22Rv1 (cell line): ENCODE results near the gene BCAT1.

ENCODE experiments used
- H3K27ac ChIP-seq: fragments of 450-650 bp; 2 replicates; pipeline ENCODE4 v1.5.1; 2017
- CTCF ChIP-seq: fragments of 450-650 bp; IDR thresholded peaks from 2 replicates; pipeline ENCODE4 v1.5.1; 2017; ENCODE audit warnings: mild to moderate bottlenecking
- ZFX ChIP-seq: fragments of 450-650 bp; IDR thresholded peaks from 2 replicates; pipeline ENCODE4 v1.6.1; 2017; ENCODE audit warnings: antibody characterized with exemption, borderline replicate concordance

Gene BCAT1

GRCh38 chr12:24791622-24792021 is 157.3 kb downstream of the BCAT1 start:
- H3K27ac ChIP-seq: no peak overlapping the region
- TF ChIP-seq ZFX: no peak
- TF ChIP-seq CTCF: no peak

- TF ChIP-seq CTCF (no peak), ZFX (no peak)
These were observed 160.0 kb downstream of the BCAT1 start for GRCh38 chr12:24788886-24789285.

GRCh38 chr12:24780697-24781368 is 168.1 kb downstream of the BCAT1 start:
- TF ChIP-seq CTCF (peak; percentile 53), ZFX (no peak)
- H3K27ac ChIP-seq: no peak overlapping the region

More at GRCh38 chr12:24788886-24789285, 160.0 kb downstream of the BCAT1 start:
- H3K27ac ChIP-seq: no peak overlapping the region

GRCh38 chr12:24778486-24779304 is 170.2 kb downstream of the BCAT1 start:
- H3K27ac ChIP-seq: no peak overlapping the region
- TF ChIP-seq CTCF: peak; percentile 62
- no peak for TF ChIP-seq ZFX

- H3K27ac ChIP-seq: no peak overlapping the region
- TF ChIP-seq CTCF (no peak), ZFX (no peak)
These were observed 171.5 kb downstream of the BCAT1 start for GRCh38 chr12:24777359-24777758.

GRCh38 chr12:24776861-24777260 is 172.0 kb downstream of the BCAT1 start:
- TF ChIP-seq CTCF: no peak
- no peak for TF ChIP-seq ZFX
- H3K27ac ChIP-seq: no peak overlapping the region

GRCh38 chr12:24775073-24775472 is 173.8 kb downstream of the BCAT1 start:
- TF ChIP-seq ZFX (no peak), CTCF (no peak)
- no peak overlapping the region for H3K27ac ChIP-seq
